WI38 (cell line): ENCODE measurements around the gene C2orf76.

ENCODE experiments used
- H3K4me3 ChIP-seq: 2 replicates; pipeline ENCODE4 v1.5.1; 2011; ENCODE audit warnings: low read depth, mild to moderate bottlenecking, control low read depth, low read length
- CTCF ChIP-seq: IDR thresholded peaks from 2 replicates; pipeline ENCODE4 v1.5.1; 2012; ENCODE audit warnings: low read depth, mild to moderate bottlenecking, control low read depth, low read length

The C2orf76 gene

GRCh38 chr2:119291588-119292167, 75.0 kb downstream of the C2orf76 start:
- TF ChIP-seq CTCF, result no peak
- no peak overlapping the region for H3K4me3 ChIP-seq

- H3K4me3 ChIP-seq, result no peak overlapping the region
- peak; percentile 43 for TF ChIP-seq CTCF
Measured at GRCh38 chr2:119290859-119291587, 75.6 kb downstream of the C2orf76 start.

GRCh38 chr2:119289642-119290041, 77.0 kb downstream of the C2orf76 start:
- no peak for TF ChIP-seq CTCF
- no peak overlapping the region for H3K4me3 ChIP-seq

GRCh38 chr2:119289093-119289492, 77.5 kb downstream of the C2orf76 start:
- no peak for TF ChIP-seq CTCF
- no peak overlapping the region for H3K4me3 ChIP-seq

GRCh38 chr2:119288576-119288975, 78.1 kb downstream of the C2orf76 start:
- no peak overlapping the region for H3K4me3 ChIP-seq
- TF ChIP-seq CTCF, result no peak

GRCh38 chr2:119286661-119287060, 80.0 kb downstream of the C2orf76 start:
- H3K4me3 ChIP-seq, result no peak overlapping the region
- TF ChIP-seq CTCF, result no peak

- TF ChIP-seq CTCF, result no peak
- no peak overlapping the region for H3K4me3 ChIP-seq
Measured at GRCh38 chr2:119283873-119284331, 82.7 kb downstream of the C2orf76 start.
